Effector CD8-positive, alpha-beta T cell (primary cell): ENCODE data around the gene MYF6.

Experiments
- DNase-seq: peaks from one replicate; lab custom pipeline; 2025; lab: John Stamatoyannopoulos, UW

Gene MYF6

DNA sequence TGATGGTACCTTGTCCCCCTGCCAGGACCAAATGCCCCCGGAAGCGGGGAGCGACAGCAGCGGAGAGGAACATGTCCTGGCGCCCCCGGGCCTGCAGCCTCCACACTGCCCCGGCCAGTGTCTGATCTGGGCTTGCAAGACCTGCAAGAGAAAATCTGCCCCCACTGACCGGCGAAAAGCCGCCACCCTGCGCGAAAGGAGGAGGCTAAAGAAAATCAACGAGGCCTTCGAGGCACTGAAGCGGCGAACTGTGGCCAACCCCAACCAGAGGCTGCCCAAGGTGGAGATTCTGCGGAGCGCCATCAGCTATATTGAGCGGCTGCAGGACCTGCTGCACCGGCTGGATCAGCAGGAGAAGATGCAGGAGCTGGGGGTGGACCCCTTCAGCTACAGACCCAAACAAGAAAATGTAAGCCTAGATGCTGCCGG lies 410 bp downstream of the MYF6 start:
- no peak for DNase-seq

DNA sequence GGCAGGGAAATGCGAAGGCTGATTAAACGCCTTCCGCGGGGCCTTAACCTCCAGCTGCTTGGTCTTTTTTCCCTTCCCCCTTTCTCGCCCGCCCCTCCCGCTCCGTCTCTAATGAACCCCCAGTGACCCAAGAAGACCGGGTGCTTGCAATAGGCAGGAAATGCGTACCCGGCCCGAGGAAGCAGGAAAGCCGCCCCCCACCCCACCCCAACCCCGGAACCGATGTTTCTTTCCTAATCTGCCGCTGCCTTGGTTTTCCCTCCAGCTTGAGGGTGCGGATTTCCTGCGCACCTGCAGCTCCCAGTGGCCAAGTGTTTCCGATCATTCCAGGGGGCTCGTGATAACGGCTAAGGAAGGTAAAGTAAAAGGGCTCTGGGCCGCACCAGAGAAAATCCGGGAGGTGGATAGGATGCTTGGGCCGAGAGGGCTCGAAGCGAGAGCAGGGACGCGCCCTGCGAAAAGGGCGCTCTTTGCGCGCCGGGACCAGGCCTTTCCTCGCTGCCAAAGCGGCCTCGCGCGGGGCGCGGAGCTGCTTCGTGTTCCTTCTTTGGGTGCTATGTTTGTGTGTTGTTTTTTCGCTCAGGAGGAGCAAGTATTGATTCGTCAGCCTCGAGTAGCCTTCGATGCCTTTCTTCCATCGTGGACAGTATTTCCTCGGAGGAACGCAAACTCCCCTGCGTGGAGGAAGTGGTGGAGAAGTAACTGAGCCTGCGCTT lies 983 bp downstream of the MYF6 start:
- DNase-seq = no peak

DNA sequence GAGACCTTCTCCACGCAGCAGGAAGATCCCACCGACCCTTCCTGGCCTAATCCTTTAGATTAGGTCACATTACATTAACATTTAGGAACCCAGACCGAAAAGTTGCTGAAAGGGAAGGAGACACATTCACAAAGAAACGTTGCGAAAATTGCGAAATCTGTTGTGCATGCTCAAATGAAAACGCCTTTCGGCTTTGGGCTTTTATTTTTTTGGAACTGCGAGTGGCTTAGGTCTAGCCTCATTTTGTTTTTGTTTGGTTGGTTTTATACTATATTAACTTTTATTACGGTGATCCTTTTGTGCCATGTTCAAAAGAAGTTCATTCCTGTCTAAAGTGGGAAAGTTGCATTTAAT lies 1.5 kb downstream of the MYF6 start:
- no peak for DNase-seq

DNA sequence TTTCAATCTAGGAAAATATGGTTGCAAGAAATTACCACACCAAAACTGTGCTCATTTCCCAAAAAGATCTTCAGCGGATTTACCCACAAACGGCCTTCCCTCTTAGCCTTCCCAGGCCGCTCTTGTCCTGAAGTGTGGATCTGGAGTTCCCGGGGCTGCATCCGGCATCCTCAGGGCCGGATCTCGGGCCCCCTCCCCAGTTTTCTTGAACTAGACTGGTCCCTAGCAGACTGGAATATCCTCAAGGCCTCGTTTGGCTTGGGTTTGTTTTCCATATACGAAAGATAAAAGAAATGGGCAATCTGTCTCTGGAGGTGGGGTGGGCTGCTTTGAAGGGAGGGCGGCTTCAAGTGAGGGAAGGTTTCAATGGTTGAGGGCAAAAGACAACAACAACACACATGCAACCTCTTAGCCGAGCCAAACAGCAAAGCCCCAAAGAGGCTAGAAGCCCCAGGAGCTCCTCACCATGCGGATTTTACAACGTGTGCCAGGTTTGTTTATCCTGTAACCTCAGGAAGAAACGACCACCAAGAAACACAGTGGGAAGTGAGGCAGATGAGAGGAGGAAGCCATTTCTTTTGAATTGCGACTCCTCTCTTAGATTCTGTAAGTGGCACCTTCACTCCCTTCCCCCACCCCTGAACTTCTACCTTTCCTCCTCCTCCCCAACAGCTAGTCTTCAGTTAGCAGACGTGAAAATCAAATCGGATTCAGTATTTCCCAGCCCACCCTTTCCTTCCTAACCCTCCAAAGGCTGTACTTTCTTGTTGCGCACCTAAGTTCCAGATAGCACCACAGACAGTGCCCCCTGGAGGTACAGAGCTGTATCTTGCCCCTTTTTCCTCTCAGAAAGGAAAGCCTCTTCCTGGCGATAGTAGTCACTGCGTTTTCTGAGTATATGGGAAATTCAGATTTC lies 2.6 kb downstream of the MYF6 start:
- DNase-seq = no peak

DNA sequence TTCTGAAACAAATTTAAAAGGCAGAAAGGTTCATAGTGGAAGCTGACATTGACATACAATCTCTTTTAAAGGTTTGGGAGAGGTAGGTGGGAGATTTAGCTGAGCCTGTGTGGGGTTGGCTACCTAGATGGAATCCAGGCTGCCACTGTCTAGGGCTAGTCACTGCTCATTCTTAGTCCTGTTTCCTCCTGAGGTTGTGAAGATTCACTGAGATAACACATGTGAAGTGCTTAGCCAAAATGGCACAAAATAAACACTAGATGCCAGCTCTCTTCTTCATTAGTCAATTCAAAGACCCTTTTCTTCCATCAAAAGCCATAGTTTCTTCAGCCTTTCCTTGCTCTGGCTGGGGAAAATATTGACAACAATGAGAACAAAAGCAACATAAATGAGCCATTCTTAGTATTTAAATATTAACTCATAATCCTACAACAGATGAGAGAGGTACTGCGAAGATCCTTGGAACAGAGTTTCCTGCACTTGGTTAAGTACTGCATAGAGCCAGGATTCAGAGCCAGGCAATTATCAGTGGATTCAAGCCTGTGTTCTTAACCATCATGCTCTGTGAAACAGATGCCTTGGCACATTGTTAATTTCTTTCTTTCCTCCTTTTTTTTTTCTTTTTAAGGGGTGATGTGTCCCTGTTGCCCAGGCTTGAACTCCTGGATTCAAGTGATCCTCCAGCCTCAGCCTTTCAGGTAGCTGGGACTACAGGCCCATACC lies 3.5 kb downstream of the MYF6 start:
- no peak for DNase-seq

DNA sequence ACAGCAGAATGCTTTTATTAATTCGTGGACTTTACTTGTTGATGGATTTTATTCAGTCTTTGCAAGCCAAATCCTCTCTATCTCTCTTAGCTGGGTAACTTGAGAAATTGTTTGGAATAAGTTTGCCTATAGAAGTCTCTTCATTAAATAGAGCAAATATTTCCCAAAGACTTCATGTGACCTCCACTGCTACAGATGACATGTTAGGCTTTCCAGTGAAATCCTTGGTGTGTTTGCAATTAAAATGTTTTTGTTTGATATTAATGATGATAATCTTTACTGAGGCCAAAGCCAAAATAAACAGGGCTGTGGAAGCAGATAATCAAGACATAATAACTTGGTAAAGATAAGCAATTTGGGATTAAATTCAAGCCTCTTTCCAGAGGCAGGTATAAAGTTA lies 4.4 kb downstream of the MYF6 start:
- DNase-seq = no peak

DNA sequence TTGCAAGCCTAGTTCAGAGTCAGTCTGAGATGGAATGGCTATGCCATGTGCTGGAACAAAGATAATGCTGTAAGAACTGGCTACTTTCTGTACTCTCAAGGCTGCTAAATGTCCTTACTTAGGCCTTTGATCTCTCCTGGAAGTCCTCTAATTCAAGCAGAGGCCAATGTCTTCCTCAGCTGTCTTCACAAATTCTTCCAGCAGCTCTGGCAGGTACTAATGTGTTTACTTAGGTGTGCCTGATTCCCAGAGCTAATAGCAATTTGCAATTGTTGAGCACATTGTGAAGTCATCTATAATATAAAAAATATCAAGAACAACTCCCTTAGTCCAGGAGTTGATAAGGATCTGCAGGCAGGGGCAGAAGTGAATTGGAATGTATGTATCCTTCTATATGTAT lies 5.4 kb downstream of the MYF6 start:
- no peak for DNase-seq

DNA sequence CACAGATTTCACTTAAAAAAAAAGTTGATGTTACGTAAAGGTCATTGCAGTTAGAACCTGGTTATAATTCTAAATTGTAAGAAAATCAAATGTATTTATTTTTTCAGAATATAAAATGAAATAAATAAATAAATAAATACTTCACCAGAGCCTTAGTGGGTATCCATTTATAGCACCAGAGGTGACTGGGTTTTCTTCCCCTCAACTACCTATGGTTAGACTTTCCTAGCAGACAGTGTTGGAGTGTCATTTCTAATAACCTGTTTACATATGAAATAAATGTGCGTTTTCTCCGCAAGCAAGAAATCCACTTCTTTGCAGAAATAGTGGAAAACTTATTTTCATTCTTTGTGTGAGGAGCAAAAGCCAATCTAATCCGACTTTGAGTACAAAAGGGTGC lies 6.0 kb downstream of the MYF6 start:
- no peak for DNase-seq

DNA sequence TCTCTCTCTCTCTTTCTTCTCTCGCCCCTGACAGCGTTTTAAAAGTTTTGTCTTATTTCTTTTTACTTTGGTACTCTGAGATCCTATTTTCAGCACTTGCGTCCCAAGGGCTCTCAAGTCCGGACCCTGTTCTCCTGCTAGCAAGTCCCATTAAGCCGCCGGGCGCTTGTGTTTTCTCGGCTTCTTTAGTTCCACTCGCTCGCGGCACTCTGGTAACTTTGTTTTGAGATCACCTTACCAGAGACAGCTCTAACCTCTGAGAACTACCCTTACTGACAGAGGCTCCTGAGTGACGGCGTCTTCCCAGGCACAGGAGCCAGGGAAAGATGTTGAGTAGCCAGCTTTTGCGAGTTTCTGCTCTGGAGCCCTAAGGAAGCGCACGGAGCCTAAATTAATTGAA lies 6.6 kb downstream of the MYF6 start:
- no peak for DNase-seq

DNA sequence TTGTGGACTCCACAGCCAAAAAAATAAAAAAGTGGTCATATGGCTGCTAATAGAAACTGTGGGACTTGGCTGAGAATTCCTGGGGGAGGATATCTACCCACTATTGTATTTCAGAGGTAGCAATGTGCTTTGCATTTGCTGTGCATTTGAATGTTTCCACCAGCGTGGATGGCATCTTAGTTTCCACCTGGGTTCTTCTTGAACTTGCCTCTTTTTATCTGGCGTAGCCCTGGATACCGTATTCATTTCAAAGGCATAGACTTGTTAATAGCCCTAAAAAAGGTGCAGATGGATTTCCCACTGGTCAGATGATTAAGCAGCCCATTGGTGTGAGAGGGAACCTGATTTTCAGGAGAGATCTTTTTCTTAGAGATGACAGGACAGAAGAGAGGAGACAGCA lies 7.4 kb downstream of the MYF6 start:
- DNase-seq = no peak

DNA sequence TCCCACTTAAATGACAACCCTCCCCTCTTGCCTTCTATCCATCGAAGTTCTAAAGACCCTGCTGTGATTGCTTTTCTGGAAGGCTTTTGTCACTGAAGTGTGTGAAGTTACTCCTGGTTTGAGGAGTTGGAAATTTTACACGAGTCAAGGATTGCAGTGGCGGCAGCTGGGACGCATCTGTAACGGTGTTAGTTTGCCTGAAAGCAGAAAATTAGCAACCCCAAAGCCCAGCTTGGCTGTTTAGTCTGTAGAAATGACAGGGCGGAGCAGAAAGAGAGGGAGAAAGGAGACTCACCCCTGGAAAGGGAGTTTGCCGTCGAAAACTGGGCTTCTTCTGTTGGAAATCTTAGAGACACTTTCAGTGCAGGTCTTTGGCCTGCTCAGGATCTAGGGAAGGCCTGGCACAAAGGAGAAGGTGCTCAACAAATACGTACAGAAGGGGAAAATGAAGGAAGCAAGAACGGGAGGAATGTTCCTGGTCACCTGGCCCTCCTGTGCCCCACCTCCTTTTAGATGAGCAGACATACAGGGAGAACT lies 8.3 kb downstream of the MYF6 start:
- DNase-seq = no peak

DNA sequence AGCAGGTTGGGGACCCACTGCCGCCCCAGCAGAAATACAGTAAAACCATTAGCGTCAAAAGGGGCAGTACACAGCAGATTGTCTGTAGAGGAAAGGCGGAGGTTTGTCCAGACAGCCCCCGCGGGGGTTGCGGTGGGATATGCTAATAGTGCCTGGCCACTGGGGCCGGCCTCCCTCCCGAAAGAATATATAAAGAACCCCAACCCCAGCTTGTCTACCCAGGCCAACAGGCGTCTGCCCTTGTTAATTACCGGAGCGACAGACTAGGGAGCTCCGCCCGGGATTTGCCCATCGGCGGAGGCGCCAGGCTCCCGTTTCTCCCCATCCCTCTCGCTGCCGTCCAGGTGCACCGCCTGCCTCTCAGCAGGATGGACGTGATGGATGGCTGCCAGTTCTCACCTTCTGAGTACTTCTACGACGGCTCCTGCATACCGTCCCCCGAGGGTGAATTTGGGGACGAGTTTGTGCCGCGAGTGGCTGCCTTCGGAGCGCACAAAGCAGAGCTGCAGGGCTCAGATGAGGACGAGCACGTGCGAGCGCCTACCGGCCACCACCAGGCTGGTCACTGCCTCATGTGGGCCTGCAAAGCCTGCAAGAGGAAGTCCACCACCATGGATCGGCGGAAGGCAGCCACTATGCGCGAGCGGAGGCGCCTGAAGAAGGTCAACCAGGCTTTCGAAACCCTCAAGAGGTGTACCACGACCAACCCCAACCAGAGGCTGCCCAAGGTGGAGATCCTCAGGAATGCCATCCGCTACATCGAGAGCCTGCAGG lies 9.4 kb downstream of the MYF6 start, which contains the start of gene MYF5:
Gene MYF5 (plus strand): TSS at position 217 of the 774 bp plus-strand sequence. CDS start 152 bp downstream, at position 369.
- no peak for DNase-seq

DNA sequence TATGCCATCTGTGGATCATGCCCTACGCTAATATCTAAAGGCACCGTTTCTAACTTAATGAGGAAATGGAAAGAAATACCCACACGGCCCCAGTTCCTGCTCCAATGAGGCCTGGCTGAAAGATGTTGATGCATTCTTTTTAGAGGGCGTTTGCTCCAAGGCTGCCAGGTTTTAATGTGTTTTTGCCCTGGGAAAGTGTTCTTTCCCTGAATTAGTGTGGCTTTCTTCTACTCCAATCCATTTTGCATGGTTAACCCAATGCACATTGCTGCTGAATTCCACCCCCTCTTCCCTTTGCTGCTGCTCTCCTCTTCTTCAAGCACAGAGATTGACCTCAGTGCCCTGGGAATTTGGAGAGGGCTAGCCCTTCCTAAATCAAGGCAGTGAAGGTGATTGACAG lies 10.4 kb downstream of the MYF6 start:
- DNase-seq = no peak

DNA sequence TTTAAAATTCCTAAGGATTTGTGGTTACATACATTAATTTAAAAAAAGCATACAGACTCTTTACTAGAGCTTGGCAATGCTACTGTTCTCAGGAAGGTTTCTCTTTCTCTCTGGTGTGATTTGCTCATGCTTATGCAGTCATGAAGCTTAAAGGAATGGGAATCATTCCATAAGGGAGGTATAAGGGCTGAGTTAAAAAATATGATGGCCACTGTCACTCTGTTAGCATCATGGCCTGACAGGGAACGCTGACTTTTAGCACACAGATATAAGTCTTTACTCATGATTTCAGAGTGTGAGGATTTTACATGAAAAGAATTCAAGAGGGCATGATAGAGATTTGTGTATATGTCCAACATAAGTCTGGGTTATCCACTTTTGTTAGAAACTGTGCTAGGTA lies 13.1 kb downstream of the MYF6 start:
- DNase-seq = no peak

DNA sequence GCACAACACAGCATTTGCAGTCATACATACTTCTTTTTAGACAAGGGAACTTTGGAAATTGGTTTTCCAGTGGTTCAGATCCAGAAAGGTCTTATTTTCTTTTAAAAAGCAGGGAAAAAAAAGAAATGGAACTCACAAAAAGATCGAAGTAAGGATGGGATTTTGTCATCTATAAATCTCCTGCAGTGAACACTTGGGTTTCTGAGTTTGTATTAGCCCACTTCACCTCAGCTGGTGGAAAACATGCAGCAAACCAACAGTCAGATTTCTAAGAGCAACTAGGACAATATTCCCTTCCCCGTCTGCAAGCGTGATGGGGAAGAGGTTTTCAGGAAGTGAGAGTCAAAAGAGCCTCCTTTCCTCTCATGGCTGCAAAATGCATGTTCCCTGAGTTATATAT lies 13.9 kb downstream of the MYF6 start:
- DNase-seq = no peak

DNA sequence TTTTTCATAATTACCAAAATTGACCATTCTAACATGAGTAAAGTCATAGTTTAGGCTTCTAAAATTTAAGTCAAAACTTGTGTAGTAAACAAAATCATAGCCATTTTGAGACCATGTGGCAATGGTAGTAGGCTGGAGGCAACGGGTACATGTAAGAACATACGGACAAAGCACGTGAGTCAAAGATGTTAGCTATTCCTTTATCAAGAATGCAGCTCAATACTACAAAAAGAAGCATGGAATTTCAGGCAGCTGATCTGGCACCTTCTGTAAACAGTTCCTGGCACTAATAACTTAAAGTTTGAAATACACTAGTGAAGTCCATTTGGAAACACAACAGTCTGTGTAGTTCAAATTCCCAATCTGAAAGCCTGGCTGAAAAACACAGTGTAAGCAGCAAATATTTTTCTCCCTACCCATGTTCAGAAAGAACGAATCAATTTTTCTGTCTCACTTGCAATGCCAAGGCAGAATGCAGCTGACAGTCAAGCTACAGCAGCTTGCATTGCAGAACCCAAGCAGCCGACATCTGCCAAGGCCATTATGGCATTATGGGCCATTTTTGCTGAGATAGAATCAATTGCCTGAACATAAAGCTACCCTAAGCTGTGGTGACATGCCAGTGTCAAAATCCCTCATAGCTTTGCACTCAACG lies 38.5 kb downstream of the MYF6 start:
- no peak for DNase-seq

DNA sequence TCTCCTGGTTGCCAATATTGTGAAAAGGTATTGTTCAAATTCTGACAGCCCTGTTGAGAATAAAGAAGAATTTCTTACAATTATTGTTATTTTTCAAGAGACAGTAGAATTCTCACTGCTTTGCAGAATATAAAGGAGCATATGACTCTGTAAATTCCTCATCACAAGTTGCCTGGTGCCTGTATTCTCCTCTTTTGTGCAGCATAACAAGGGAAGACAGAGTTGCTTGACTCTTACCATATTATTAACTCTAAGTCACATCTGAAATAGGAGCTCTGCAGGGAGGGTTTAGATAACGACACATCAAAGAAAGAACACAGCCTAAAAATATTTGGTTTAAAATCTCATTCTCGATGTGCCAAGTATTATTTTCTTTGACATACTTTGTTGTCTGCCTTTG lies 40.4 kb downstream of the MYF6 start:
- no peak for DNase-seq

DNA sequence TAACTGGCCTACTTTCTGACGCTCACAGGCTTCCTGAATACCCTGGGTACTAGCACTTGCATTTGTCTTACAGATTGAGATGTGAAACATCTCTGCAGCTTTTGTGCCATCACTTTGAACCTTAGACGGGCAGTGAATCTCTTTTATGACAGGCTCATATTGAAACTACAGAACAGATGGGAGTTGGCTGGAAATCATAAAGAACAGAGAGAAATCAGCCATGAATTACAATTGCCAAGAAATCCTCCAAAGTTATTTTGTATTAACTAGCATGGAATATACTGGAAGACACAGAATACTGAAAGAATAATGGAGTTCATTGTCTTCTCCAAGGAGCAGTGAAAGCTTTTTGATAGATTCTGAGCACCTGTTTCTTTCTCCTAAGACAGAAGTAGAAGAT lies 42.0 kb downstream of the MYF6 start:
- DNase-seq = no peak

DNA sequence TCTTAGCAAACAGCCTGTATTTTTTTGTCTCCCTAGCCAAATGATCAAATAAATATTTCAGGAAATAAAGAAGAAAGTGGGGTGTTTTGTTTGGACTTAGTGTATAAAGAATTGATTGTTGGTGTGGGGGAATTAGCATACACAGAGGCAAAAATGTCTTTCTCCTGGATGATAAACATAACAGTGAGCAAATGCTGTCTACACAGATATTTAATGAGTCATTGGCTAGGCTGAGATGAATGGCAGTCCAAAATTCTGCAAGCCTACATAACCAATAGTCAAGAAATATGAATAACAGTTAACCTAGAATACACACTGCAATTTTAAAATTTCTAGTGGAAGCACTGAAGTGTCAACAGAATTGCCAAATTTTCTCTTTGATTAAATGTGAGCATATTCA lies 45.0 kb downstream of the MYF6 start:
- DNase-seq = no peak

DNA sequence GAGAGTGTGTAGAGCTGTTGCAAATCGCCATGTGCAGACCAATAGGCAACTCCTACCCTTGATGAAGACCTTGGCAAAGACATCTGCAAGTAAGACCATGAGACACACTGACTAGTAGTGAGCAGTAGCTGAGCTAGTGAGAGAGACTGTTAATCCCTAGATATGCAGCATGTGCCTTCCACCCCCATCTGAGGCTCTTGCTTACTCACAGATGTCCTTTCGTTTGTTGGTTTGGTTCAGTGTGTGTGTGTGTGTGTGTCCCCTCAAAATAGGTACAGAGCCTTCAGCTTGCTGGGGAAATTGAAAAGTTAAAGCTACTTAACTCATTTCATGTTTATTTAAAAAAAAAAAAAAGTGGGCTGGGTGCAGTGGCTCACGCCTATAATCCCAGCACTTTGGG lies 46.8 kb downstream of the MYF6 start:
- no peak for DNase-seq

DNA sequence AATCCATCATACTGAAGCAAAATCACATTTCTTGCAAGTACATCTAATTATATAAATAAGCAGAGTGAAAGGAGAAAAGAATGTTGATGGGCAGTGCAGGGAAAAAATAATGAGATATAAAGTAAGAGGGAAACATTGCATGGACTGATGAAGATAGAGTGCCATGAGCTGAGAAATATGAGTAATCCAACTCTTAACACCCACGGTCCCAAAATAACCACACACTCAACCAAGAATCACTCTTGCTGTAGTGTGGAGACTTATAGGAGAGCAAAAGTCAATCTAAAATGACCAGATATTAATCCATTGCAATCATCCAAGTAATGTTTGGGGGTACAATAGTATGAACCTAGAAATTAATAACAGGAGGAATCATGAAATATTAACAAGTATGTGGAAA lies 49.4 kb downstream of the MYF6 start:
- DNase-seq = no peak
